ENCODE measurements around the gene ZNF212.

DNA sequence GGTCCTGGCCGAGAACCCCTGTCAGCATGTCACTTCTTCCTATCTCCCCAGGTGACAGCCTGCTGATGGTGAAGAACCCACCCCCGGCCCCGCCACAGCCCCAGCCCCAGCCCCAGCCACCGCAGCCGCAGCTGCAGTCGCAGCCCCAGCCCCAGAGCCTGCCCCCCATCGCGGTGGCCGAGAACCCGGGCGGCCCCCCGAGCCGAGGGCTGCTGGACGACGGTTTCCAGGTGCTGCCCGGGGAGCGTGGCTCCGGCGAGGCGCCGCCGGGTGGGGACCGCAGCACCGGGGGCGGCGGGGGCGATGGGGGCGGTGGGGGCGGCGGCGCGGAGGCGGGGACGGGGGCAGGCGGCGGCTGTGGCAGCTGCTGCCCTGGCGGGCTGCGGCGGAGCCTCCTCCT lies 15.7 kb upstream of the ZNF212 start:
- TF ChIP-seq, protein P1, sequence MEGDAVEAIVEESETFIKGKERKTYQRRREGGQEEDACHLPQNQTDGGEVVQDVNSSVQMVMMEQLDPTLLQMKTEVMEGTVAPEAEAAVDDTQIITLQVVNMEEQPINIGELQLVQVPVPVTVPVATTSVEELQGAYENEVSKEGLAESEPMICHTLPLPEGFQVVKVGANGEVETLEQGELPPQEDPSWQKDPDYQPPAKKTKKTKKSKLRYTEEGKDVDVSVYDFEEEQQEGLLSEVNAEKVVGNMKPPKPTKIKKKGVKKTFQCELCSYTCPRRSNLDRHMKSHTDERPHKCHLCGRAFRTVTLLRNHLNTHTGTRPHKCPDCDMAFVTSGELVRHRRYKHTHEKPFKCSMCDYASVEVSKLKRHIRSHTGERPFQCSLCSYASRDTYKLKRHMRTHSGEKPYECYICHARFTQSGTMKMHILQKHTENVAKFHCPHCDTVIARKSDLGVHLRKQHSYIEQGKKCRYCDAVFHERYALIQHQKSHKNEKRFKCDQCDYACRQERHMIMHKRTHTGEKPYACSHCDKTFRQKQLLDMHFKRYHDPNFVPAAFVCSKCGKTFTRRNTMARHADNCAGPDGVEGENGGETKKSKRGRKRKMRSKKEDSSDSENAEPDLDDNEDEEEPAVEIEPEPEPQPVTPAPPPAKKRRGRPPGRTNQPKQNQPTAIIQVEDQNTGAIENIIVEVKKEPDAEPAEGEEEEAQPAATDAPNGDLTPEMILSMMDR (IDR thresholded peaks at IDR 0.05) = no peak
- TF ChIP-seq POLR2A (IDR thresholded peaks at IDR 0.05) = no peak
- no peak for TF ChIP-seq POLR2AphosphoS5 (IDR thresholded peaks at IDR 0.05; ENCODE audit: insufficient read depth in 1 of 2, low read depth in 1 of 2)
